ENCODE results near the gene SUFU.

DNA sequence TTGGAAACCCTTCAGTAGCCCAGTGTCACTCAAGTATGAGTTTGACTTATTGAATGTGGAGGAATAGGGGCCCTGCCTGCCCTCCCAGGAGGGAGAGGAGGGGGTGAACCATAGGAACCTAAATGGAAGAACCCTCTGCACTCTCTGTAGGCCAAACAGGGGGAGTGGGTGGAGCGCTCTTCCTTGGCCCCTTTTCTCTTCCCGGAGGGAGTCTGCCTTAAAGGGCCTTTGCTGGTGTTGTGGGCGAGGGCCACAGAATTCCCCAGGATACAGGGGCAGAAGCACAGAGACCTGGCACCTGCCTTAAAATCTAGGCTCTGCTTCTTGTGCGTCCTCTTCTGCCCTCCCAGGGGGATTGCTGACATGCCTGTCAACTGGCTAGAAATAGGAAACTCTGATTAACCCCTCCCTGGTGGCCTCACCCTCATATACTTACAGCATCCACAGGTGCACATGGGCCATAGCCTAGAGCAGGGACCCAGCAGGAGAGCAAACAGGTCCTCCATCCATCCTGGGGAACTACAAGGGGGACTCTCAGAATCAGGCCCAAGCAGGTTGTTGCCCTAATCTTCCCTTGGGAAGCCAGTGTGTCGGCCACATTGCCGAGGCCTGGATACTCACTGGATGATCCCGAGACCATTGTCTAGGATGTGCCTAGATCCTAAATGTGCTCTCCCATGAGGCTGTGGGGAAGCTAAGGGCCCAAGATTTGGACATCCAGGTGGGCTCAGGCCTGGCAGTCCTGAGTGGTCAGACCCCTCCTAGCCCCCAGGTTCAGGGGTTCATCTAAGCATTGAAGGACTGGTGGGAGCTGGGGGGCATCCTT lies 143.9 kb downstream of the SUFU start:
- TF ChIP-seq ZNF384 (IDR thresholded peaks at IDR 0.05), result no peak
- no peak for TF ChIP-seq SP1 (IDR thresholded peaks at IDR 0.05)
- TF ChIP-seq ELF4 (IDR thresholded peaks at IDR 0.05), result no peak
- no peak for TF ChIP-seq L3MBTL2 (conservative IDR thresholded peaks at IDR 0.05)
- TF ChIP-seq BHLHE40 (IDR thresholded peaks at IDR 0.05; ENCODE audit: borderline replicate concordance), result no peak
- TF ChIP-seq FOXM1 (IDR thresholded peaks at IDR 0.05; ENCODE audit: borderline replicate concordance), result no peak
- no peak for TF ChIP-seq ARNT (IDR thresholded peaks at IDR 0.05)
- no peak for TF ChIP-seq TARDBP (IDR thresholded peaks at IDR 0.05)
- TF ChIP-seq NFRKB (IDR thresholded peaks at IDR 0.05), result no peak
- TF ChIP-seq SUZ12 (IDR thresholded peaks at IDR 0.05), result no peak
- TF ChIP-seq FOXK2 (IDR thresholded peaks at IDR 0.05), result no peak
- no peak for TF ChIP-seq LEF1 (IDR thresholded peaks at IDR 0.05; ENCODE audit: borderline replicate concordance)
